Suprapubic skin (tissue), 4 donors: ENCODE data around the gene SDCBP2. TPM values are rescaled to one million over a fixed set of nuclear protein-coding genes. Genes with fewer than 3 reads are reported as not detected.

Experiments
- DNase-seq, 2 donors: peaks; one replicate each; pipeline ENCODE4 v3.0.0-alpha.2; 2019; ENCODE audit warnings: low spot score in 2 of 2
- H3K27ac ChIP-seq: fragments of 200-600 bp; sonication (generic); one replicate; pipeline ENCODE4 v1.5.1; 2019
- H3K27me3 ChIP-seq: fragments of 200-600 bp; sonication (generic); one replicate; pipeline ENCODE4 v1.5.1; 2019
- H3K36me3 ChIP-seq: fragments of 200-600 bp; sonication (generic); one replicate; pipeline ENCODE4 v1.5.1; 2019
- H3K4me1 ChIP-seq: fragments of 200-600 bp; sonication (generic); one replicate; pipeline ENCODE4 v1.5.1; 2019
- H3K4me3 ChIP-seq: fragments of 200-600 bp; sonication (generic); one replicate; pipeline ENCODE4 v1.5.1; 2019; ENCODE audit warnings: mild to moderate bottlenecking
- H3K9me3 ChIP-seq: fragments of 200-600 bp; sonication (generic); one replicate; pipeline ENCODE4 v1.5.1; 2019
- CTCF ChIP-seq, 2 donors: fragments of 200-600 bp in 1 of 2; fragments of 450-650 bp in 1 of 2; sonication (generic) in 1 of 2; IDR thresholded peaks; one replicate each; pipeline ENCODE4 v1.5.1; 2016 to 2019; ENCODE audit warnings: antibody characterized with exemption in 2 of 2, mild to moderate bottlenecking in 1 of 2, moderate library complexity in 1 of 2
- EP300 ChIP-seq: sonication (generic); formaldehyde crosslinking; IDR thresholded peaks from one replicate; pipeline ENCODE4 v1.6.1; 2017; ENCODE audit warnings: antibody characterized with exemption
- POLR2A ChIP-seq, 2 donors: fragments of 450-650 bp; IDR thresholded peaks; one replicate each; pipeline ENCODE4 v1.6.1; 2017; ENCODE audit warnings: antibody characterized with exemption in 2 of 2, mild to moderate bottlenecking in 2 of 2, moderate library complexity in 2 of 2
- POLR2AphosphoS5 ChIP-seq, 3 donors: sonication (generic); formaldehyde crosslinking; IDR thresholded peaks; one replicate each; pipeline ENCODE4 v1.6.1; 2017; ENCODE audit warnings: antibody characterized with exemption in 3 of 3
- WGBS: methylation state at CpG from one replicate; pipeline ENCODE4 v1.1.5; 2018; 5-methylcytosine and 5-hydroxymethylcytosine counted together
- total RNA-seq, 4 donors: library from RNA; depleted of rRNA; stranded (reverse); fragments of >200 nt; gene quantifications; one replicate each; pipeline ENCODE4 v1.1.0, GENCODE V29; 2016

The SDCBP2 gene
- total RNA-seq, 4 donors from 2014 or later = 74.4 to 143 (median 115) TPM

GRCh38 chr20:1327827-1328679 lies 886 bp downstream of the SDCBP2 start:
- Histone ChIP-seq H3K27me3 (no peaks in the 10 kb centered on the region), H3K36me3 (no peaks in the 10 kb centered on the region), H3K9me3 (no peaks in the 10 kb centered on the region), H3K4me1 (peaks cover 75% of the 10 kb centered on the region), H3K27ac (peak overlapping the region; percentile 97), H3K4me3 (peak overlapping the region; percentile 38)
- DNase-seq = peak; percentile 62 to 64
- TF ChIP-seq POLR2AphosphoS5 (IDR thresholded peaks at IDR 0.05) (no peak), POLR2A (IDR thresholded peaks at IDR 0.05) (no peak), CTCF (IDR thresholded peaks at IDR 0.05) (no peak), EP300 (no peak)
- 76% methylated on average over 7 of the region's 7 CpGs for WGBS

- 69% methylated on average over 8 of the region's 8 CpGs for WGBS
- no peaks in the 10 kb centered on the region for H3K27me3 ChIP-seq
- no peaks in the 10 kb centered on the region for H3K36me3 ChIP-seq
- H3K9me3 ChIP-seq = no peaks in the 10 kb centered on the region
- DNase-seq = peak; percentile 67 to 77
- H3K4me3 ChIP-seq = no peak overlapping the region
- H3K4me1 ChIP-seq = peaks cover 80% of the 10 kb centered on the region
- peak overlapping the region; percentile 97 for H3K27ac ChIP-seq
- TF ChIP-seq CTCF (IDR thresholded peaks at IDR 0.05) = no peak
- peak in 1 of 3 donors; percentile 23 for TF ChIP-seq POLR2AphosphoS5 (IDR thresholded peaks at IDR 0.05)
Measured at GRCh38 chr20:1327241-1327653, 1.7 kb downstream of the SDCBP2 start.

- H3K4me1 ChIP-seq = peaks cover 82% of the 10 kb centered on the region
- TF ChIP-seq POLR2A (IDR thresholded peaks at IDR 0.05) = no peak
- no peak for TF ChIP-seq POLR2AphosphoS5 (IDR thresholded peaks at IDR 0.05)
- no peak for TF ChIP-seq EP300
- TF ChIP-seq CTCF (IDR thresholded peaks at IDR 0.05) = no peak
- DNase-seq = peak; percentile 74
- 23% methylated on average over 10 of the region's 10 CpGs for WGBS
- no peaks in the 10 kb centered on the region for H3K9me3 ChIP-seq
- no peaks in the 10 kb centered on the region for H3K36me3 ChIP-seq
- H3K27me3 ChIP-seq = no peaks in the 10 kb centered on the region
- peak overlapping the region; percentile 97 for H3K27ac ChIP-seq
- H3K4me3 ChIP-seq = peak overlapping the region; percentile 64
Measured at GRCh38 chr20:1326031-1326930, 2.7 kb downstream of the SDCBP2 start.

GRCh38 chr20:1325173-1326030 lies 3.5 kb downstream of the SDCBP2 start:
- Histone ChIP-seq H3K4me3 (peak overlapping the region; percentile 64), H3K4me1 (peaks cover 73% of the 10 kb centered on the region)
- WGBS = 1% methylated on average over 52 of the region's 56 CpGs

More at GRCh38 chr20:1325173-1326030, 3.5 kb downstream of the SDCBP2 start:
- Histone ChIP-seq H3K27ac (peak overlapping the region; percentile 97), H3K36me3 (no peaks in the 10 kb centered on the region), H3K27me3 (no peaks in the 10 kb centered on the region), H3K9me3 (no peaks in the 10 kb centered on the region)
- DNase-seq = peak; percentile 98 to 99
- TF ChIP-seq POLR2AphosphoS5 (IDR thresholded peaks at IDR 0.05) = peak in 2 of 3 donors; percentile 71 to 74
- peak; percentile 54 to 90 for TF ChIP-seq POLR2A (IDR thresholded peaks at IDR 0.05)
- TF ChIP-seq CTCF (IDR thresholded peaks at IDR 0.05) = peak; percentile 26 to 40
- no peak for TF ChIP-seq EP300
